A673 (cell line): ENCODE data around the gene DCAF8. TPM values are rescaled to one million over a fixed set of nuclear protein-coding genes. Genes with fewer than 3 reads are reported as not detected.

ENCODE experiments used
- BruUV-seq: library from RNA; stranded (reverse); fragments of 400-500 nt; replicated peaks from 2 replicates; lab custom pipeline; 2021; lab: Mats Ljungman, UMichigan
- CTCF ChIA-PET: fragments of 300-600 bp; sonication (Branson Sonifier 250); formaldehyde crosslinking; loops from one replicate; lab custom pipeline; 2022; ENCODE audit warnings: antibody characterized with exemption; lab: Charles Lee
- POLR2A ChIA-PET: fragments of 300-600 bp; sonication (Branson Sonifier 250); formaldehyde crosslinking; loops from one replicate; lab custom pipeline; 2022; ENCODE audit warnings: antibody characterized with exemption; ENCODE audit not compliant: low non-redundant PET; lab: Charles Lee
- DNase-seq: peaks from one replicate; pipeline ENCODE4 v3.0.0-alpha.2; 2015; ENCODE audit warnings: low spot score
- H3K27ac ChIP-seq: fragments of 200-600 bp; sonication (generic); 2 replicates; pipeline ENCODE4 v1.5.1; 2016; ENCODE audit warnings: mixed run types, low read depth, mild to moderate bottlenecking, mixed read lengths, antibody characterized with exemption, low read length; ENCODE audit not compliant: poor library complexity, severe bottlenecking
- H3K27me3 ChIP-seq: fragments of 200-600 bp; sonication (generic); replicated peaks from 2 replicates; pipeline ENCODE4 v1.6.1; 2017; ENCODE audit warnings: mixed run types, low read depth, mild to moderate bottlenecking, mixed read lengths, antibody characterized with exemption, low read length; ENCODE audit not compliant: insufficient read depth, poor library complexity
- H3K36me3 ChIP-seq: fragments of 200-600 bp; sonication (generic); 2 replicates; pipeline ENCODE4 v1.6.1; 2016; ENCODE audit warnings: mixed run types, mild to moderate bottlenecking, mixed read lengths, antibody characterized with exemption, low read length; ENCODE audit not compliant: insufficient read depth, poor library complexity, severe bottlenecking
- H3K4me1 ChIP-seq: fragments of 200-600 bp; sonication (generic); 2 replicates; pipeline ENCODE4 v1.6.1; 2017; ENCODE audit warnings: mixed run types, mild to moderate bottlenecking, mixed read lengths, antibody characterized with exemption, low read length; ENCODE audit not compliant: insufficient read depth, poor library complexity, severe bottlenecking
- H3K4me3 ChIP-seq: fragments of 200-600 bp; sonication (generic); 2 replicates; pipeline ENCODE4 v1.5.1; 2016; ENCODE audit warnings: low read depth, mixed run types, mild to moderate bottlenecking, mixed read lengths, low read length; ENCODE audit not compliant: poor library complexity, severe bottlenecking
- H3K9me3 ChIP-seq: fragments of 200-600 bp; sonication (generic); 2 replicates; pipeline ENCODE4 v1.6.1; 2016; ENCODE audit warnings: mixed run types, low read depth, mild to moderate bottlenecking, mixed read lengths, antibody characterized with exemption, low read length; ENCODE audit not compliant: poor library complexity, severe bottlenecking
- CTCF ChIP-seq: fragments of 300-800, 200-600 bp; sonication (generic); conservative IDR thresholded peaks from 2 replicates; pipeline ENCODE4 v1.5.1; 2017; ENCODE audit warnings: low read depth, mild to moderate bottlenecking, antibody characterized with exemption, low read length, moderate library complexity, mixed read lengths
- EZH2 ChIP-seq: fragments of 200-600 bp; sonication (generic); IDR thresholded peaks from 2 replicates; pipeline ENCODE4 v1.6.1; 2017; ENCODE audit warnings: borderline replicate concordance, low read depth, mild to moderate bottlenecking, mixed read lengths, antibody characterized with exemption, low read length; ENCODE audit not compliant: poor library complexity, severe bottlenecking
- intact Hi-C: fragments of 100-400 bp; cut with micrococcal nuclease; formaldehyde crosslinking; loops from one replicate; pipeline ENCODE4 v1.10.0; 2022; ENCODE audit not compliant: unreplicated experiment
- total RNA-seq: library from RNA; stranded (reverse); gene quantifications from 2 replicates; pipeline ENCODE4 v1.2.3, GENCODE V29; 2021

The DCAF8 gene
- total RNA-seq, 1 experiment from 2014 or later = 108 TPM

- intact Hi-C loops = no loop called here
- DNase-seq = peak; percentile 40
- TF ChIP-seq CTCF (no peak), EZH2 (no peak)
- peak overlapping the region; percentile 85 for H3K4me3 ChIP-seq
- peaks cover 30% of the 10 kb centered on the region for H3K4me1 ChIP-seq
- ChIA-PET POLR2A (interaction anchor here (0.5 to 0.7 kb wide), 3 partner anchors 17 to 28 kb away, joined by 3 to 8 read pairs (median 4); no protein-coding TSS in a partner anchor), CTCF (interaction anchor here (0.6 to 1.5 kb wide), 2 partner anchors 9 to 116 kb away, joined by 4 to 11 read pairs; no protein-coding TSS in a partner anchor)
- H3K9me3 ChIP-seq = no peaks in the 10 kb centered on the region
- H3K36me3 ChIP-seq = no peaks in the 10 kb centered on the region
- no TSS peak for BruUV-seq
- H3K27me3 ChIP-seq = no peaks in the 10 kb centered on the region
- H3K27ac ChIP-seq = peak overlapping the region; percentile 92
Measured at GRCh38 chr1:160260406-160261382, 1.7 kb downstream of the DCAF8 start.

GRCh38 chr1:160258177-160258798 lies 4.1 kb downstream of the DCAF8 start:
- no peaks in the 10 kb centered on the region for H3K27me3 ChIP-seq
- no peak for TF ChIP-seq EZH2
- TF ChIP-seq CTCF = no peak
- no peak for DNase-seq
- intact Hi-C loops = no loop called here
- H3K36me3 ChIP-seq = no peaks in the 10 kb centered on the region
- H3K27ac ChIP-seq = no peak overlapping the region
- no peak overlapping the region for H3K4me3 ChIP-seq
- H3K4me1 ChIP-seq = peaks cover 30% of the 10 kb centered on the region
- CTCF ChIA-PET = no interaction called here
- POLR2A ChIA-PET = no interaction called here
- no TSS peak for BruUV-seq
- H3K9me3 ChIP-seq = no peaks in the 10 kb centered on the region

GRCh38 chr1:160257411-160258015 lies 4.8 kb downstream of the DCAF8 start:
- CTCF ChIA-PET = interaction anchor here (0.6 kb wide), 1 partner anchor 437 kb away, joined by 3 read pairs; no protein-coding TSS in a partner anchor
- intact Hi-C loops = no loop called here
- H3K4me1 ChIP-seq = peaks cover 24% of the 10 kb centered on the region
- no TSS peak for BruUV-seq
- TF ChIP-seq EZH2 (no peak), CTCF (no peak)
- no peaks in the 10 kb centered on the region for H3K9me3 ChIP-seq
- no peak overlapping the region for H3K27ac ChIP-seq
- POLR2A ChIA-PET = no interaction called here
- DNase-seq = no peak
- H3K36me3 ChIP-seq = no peaks in the 10 kb centered on the region
- H3K4me3 ChIP-seq = no peak overlapping the region
- no peaks in the 10 kb centered on the region for H3K27me3 ChIP-seq
